ENCODE results near the gene ASTL.

ASTL gene

DNA sequence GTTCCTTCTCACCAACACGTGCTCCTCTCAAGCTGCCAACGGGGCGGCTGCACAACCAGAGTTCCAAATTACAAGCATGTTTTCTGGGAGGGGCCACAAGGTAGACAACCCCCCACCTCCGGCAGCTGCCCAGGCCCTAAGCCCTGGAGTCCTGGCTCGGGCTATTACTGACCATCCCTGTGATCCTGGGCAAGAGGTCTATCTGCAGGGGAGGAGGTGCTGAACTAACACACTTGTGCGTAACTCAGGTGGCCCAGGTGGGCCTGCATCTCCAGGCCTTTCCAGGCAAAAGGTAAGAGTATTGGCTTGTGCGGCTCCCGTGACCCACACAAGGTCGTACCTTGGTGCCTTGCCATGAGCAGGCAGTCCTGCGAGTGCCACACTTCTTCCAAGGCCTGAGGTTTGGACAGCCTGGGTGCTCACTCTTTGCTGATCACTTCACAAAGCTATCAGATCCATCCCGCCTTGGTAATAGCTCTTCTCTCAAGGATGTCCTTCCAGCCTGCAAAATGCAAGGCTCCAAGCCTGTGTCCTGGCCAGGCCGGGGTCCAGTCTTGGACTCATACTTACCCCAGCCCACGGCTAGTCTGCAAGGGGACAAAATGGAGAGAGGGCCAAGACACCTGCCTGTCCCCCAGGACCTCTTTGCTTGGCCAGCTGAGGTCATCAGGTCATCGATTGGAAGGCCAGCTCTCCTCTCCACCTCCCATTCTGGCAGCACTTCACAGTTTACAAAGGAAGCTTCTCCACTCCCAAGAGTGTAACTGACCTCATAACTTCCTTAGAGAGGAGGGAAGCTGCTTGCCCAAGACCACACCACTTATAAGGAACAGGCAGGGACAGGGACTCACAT is 55.9 kb downstream of the ASTL start:
- no peak for DNase-seq (ENCODE audit: insufficient read length, low spot score)
- FAIRE-seq: no peak

DNA sequence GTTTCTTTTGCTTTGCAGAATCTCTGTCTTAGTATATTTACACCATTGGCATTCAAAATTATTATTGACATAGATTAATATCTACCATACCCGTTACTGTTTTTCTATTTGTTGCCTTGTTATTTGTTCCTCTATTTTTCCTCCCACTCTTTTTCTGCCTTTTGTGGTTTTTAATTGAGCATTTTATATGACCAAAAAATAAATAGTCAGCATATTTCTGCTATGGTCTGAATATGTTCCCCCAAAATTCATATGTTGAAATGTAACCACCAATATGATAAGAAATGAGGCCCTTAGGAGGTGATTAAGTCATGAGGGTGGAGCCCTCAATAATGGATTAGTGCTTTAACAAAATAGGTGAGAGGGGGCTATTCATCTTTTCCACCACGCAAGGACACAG is 57.3 kb downstream of the ASTL start:
- FAIRE-seq (no peak), DNase-seq (ENCODE audit: insufficient read length, low spot score) (no peak)
- TF ChIP-seq POLR2A (IDR thresholded peaks at IDR 0.05; ENCODE audit: low read depth, low read length): no peak

More for the DNA sequence above, 55.9 kb downstream of the ASTL start:
- no peak for TF ChIP-seq POLR2A (IDR thresholded peaks at IDR 0.05; ENCODE audit: low read depth, low read length)

DNA sequence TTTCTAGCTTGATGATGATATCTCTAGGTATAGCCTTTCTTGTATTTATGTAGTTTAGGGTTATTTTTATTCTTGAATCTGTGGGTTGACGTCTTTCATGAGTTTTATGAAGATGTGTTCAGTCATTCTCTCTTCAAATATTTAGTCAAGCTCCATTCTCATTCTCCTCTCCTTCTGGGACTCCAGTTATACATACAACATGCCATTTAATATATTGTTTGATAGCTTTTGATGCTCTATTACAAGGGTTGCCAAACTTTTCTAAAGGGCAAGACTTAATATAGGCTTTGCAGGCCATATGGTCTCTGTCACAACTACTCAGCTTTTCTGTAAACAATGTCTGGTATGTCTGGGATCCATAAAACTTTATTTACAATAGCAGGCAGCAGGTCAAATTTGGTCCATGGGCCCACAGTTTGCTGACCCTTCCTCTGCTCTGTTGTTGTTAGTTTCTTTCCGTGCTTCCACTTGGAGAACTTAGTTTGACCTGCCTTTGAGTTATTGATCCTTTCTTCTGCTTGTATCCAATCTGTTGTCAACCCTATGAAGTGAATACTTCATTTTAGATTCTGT is 63.0 kb downstream of the ASTL start:
- TF ChIP-seq POLR2A (IDR thresholded peaks at IDR 0.05; ENCODE audit: low read depth, low read length): no peak
- FAIRE-seq (no peak), DNase-seq (ENCODE audit: insufficient read length, low spot score) (no peak)

DNA sequence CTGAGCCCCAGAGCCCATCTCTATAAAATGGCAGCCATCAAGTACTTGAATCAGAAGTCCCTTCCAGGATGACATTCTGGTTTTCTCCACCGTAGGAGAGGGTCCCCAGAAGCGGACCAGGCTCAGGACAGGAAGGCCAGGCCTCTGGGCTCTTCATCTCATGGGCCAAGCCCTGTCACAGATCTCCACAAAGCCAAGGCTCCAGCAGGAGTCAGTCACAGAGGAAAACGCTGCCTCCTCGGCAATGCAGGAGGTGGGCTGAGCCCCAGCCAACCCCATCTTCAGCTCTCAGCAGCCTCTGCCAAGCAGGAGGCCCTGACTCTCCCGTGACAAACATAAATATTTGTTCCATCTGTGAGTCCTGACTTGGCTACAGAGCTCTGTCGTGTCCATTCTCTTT is 64.1 kb downstream of the ASTL start:
- DNase-seq (ENCODE audit: insufficient read length, low spot score) (no peak), FAIRE-seq (no peak)
- TF ChIP-seq POLR2A (IDR thresholded peaks at IDR 0.05; ENCODE audit: low read depth, low read length): no peak

DNA sequence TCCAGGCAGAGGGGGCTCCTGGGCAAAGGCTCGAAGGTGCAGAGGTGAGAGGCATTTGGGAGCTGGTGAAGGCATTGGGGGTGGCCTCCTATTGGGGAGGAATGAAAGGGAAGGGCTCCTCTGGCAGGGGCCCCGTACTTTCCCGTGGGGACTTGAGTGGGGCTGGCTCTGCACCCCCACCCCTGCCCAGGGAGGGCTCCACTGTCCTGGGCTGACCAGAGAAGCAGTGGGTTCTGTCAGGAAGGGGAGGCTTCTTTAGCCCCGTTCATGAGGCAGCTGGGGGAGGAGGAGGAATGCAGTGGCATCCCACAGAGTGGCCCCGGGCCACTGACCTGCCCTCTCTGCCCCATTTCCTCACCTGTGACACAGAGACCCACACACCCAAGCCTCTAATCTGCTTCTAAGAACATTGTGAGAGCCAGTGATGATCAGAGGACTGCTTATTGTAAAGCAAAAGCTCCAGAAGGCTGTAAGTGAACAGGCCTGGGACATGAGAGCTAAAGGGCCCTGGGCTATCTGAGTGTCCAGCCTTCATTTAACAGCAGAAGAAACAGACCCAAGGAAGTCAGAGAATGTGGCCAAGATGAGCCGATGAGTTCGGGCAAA is 65.0 kb downstream of the ASTL start:
- TF ChIP-seq POLR2A (IDR thresholded peaks at IDR 0.05; ENCODE audit: low read depth, low read length): no peak
- FAIRE-seq (no peak), DNase-seq (ENCODE audit: insufficient read length, low spot score) (no peak)

All from H54 (cell line).